HG03066 (cell line): Measurements from ENCODE around the gene NSG1.

ENCODE experiments used
- ATAC-seq: cut with Tn5 transposase; IDR thresholded peaks from one replicate; pipeline ENCODE4 v1.9.1; 2021; ENCODE audit warnings: low read depth; ENCODE audit not compliant: unreplicated experiment

Gene NSG1

GRCh38 chr4:4428966-4429875, 42.3 kb downstream of the NSG1 start:
- ATAC-seq = no peak

- ATAC-seq = no peak
Observed at GRCh38 chr4:4430492-4431195, 43.7 kb downstream of the NSG1 start.

DNA sequence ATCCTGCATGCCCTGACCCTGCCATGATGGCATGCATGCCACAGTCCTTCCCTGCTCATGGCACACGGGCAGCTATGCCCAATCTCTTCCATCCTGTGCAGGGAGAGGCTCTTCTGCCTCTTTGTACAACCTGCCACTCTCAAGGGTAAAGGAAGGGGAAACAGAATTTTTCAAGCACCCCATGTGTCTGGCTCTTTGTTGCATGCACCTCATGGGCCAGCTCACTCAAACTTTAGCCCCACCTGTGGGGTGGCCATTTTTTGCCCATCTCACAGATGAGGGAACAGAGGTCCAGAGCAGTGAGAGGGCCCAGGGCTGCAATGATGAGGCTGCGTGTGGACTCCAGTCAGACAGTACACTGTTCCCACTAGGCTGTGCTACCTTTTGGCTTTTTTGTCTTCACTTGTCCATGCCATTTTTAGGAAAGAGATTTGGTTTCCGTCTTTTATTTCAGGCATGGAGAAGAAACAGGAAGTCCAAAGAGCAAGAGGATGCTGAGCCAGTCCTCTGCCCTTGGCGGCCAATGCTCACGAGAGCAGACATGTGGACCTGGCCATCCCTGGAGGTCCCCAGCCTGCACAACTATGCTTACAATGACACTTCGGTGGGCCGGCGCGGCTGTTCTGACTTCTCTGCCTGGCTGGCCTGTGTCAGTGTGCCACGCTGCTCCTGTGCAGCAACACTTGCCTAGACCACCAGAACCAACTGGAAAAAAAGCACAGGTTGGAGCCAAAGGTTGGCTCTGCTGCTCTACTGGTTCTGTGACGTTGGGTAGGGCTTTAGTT, 45.6 kb downstream of the NSG1 start:
- ATAC-seq = no peak

GRCh38 chr4:4433941-4434340, 47.0 kb downstream of the NSG1 start:
- ATAC-seq = no peak

- ATAC-seq = no peak
Observed at GRCh38 chr4:4436244-4436823, 49.4 kb downstream of the NSG1 start.

GRCh38 chr4:4437798-4438470, 51.0 kb downstream of the NSG1 start:
- ATAC-seq = no peak

GRCh38 chr4:4438891-4439290, 52.0 kb downstream of the NSG1 start:
- no peak for ATAC-seq

DNA sequence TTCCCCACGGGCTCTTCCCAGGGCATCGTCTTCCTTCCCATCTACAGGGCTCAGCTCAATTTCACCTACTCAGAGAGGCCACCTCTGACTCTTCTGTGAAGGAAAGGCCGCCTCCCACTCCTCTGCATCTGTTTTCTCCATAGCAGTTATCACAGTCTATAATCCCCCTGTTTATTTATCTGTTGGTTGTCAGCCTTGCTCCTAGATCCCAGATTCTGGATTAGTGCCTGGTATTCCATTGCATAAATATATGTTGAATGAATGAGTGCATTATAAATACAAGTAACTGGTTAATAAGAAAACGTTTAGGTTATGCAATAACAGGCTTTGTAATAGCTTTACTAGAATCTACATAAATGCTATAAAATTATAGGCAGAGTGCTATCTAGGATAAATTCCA, 52.9 kb downstream of the NSG1 start:
- no peak for ATAC-seq

DNA sequence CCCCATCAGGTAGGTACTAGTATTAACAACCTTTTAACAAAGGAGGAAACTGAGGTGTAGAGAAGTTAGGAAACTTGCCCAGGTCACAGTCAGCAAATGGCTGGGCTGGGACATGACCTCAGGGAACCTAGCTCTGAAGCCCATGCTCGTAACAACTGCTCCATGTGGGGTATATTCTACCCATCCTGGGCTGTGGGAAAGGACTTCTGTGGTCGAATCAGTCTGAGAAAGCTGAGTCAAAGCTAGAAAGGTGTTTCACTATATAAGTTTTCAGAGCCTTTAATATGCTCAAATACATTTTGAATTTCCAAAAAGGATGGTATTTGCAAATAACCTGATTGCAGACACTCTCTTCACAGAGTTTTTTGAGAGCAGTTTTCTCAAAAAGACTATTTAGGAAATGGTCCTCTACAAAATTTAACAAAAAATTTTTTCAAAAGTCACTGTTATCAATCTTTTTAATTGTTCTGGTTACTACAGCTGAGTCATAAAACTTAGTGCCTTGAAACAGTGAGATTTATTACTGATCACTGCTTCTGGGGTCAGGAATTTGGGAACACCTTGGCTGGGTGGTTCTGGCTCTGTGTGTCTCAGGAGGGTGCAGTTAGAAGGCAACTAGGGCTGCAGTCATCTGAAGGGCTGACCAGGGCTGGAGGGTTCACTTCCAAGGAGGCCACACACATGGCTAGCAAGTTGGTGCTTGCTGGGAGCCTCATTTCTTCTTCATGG, 53.6 kb downstream of the NSG1 start:
- ATAC-seq = no peak

GRCh38 chr4:4443821-4444220, 56.9 kb downstream of the NSG1 start:
- no peak for ATAC-seq

- no peak for ATAC-seq
Observed at GRCh38 chr4:4446434-4446833, 59.5 kb downstream of the NSG1 start.

GRCh38 chr4:4455210-4455865, 68.4 kb downstream of the NSG1 start:
- no peak for ATAC-seq

DNA sequence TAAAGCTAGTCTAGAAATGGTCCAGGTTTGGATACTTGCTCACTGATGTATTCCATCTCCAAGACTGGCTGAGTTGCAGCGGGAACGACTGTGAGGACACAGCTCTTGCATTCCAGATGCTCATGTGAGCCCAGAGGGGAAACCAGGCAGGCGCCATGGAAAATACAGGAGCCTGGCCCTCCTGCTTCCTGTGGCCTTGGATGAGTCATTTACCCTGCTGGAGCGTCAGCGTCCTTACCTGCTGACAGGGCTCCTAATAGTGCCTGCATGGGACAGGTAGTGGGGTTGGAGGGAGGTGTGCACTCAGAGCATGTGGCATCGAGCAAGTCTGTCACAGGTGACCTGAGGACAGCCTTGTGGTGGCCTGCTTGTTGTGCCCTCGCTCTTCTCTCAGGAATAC, 69.4 kb downstream of the NSG1 start:
- ATAC-seq = no peak

DNA sequence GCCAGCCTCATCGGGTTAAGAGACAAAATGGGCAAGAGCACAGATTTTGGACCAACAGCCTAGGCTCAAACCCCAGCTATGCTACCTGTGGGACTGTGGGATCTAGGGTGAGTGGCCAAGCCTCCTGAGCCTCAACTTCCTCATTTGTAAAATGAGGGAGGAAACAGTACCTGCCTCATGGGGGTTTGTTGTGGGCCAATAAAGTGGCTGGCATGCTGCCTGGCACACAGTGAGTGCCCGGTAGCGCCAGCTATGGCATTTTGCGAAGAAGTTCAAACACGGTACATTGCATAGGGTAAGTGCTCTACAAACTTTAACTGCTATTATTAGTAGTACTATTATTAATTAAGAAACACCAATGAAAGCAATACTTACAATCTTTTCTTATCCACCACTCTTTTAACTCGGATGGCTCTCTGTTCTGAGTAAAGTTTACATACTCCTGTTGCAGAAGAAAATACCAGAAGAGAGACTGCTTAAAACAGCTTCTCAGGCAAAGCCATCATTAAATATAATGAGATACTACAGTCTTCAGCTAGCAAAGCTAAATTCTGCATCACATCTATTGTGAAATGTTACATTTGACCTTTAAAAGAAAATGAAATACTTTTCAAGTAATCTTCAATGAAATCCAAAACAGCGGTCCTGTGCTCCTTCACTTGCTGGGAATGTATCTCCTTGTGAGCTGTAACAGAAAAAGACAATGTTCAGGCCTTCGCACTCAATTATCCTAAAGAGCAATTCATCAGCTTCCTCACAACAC, 70.1 kb downstream of the NSG1 start:
- no peak for ATAC-seq

DNA sequence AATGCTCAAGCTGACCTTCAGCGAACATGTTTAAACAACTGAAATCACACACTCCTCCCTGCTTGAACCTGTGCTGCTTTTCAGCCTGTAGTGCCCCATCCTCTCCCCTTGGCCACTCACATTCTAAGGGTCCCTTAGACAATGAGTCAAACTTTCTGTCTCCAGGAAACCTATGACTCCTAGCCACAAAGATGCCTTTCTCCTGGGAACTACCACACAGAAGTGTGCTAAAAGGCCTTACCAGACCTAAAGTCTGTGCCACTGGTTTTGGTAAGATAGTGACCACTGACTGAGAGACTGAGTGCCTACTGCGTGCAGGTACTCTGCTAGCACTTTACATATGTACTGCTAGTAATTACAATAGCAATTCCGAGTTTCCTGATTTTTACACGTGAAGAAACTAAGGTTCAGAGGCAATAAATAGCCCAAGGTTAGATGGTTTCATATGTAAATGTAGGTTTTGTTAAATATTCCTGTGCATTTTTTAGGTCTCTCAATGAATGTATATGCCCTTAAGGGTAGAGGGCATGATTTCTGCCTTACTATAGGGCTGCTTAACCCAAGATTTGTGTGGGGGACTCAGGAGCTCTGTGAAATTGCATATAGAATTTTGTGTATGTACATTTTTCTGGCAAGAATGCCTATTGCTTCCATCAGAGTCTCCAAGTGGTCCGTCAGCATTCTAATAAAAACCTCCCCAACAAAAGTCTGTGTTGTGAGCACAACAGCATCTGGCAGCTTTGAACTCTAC, 71.1 kb downstream of the NSG1 start:
- no peak for ATAC-seq

DNA sequence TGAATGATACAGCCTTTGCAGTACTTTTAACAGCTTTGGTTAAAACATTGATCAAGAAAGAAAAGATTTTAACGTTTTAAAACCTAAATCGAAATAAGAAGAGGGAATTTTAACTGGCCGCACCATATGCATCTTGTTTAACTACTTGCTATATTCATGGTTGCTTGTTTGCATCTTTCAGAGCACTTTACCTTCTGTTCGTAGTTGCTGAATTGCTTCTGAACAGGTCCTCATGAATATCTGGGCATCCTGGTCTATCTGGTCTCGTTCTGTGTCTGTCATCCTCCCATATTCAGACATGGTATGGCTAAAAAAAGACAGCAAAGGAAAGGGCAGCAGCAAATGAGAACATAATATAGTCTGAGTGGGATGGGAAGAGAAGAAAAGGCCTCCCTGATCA, 72.3 kb downstream of the NSG1 start:
- ATAC-seq = no peak

DNA sequence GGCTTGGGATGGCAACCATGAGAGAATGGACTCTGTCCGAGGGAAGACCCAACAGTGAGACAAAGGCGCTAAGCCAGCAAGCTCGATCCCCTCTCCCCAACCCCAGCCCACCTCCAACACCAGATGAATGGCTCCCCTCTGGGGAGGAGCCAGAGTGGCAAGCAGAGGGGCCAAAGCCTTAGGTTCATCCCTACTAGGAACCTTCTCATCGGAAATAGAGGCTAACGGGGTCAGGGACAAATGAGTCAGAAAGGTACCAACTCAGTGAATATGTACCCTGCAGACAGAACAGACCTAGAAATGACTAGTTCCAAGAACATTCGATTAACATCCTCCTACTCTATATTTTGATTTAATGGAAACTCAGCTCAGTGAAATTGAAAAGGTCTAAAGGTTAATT, 73.9 kb downstream of the NSG1 start:
- no peak for ATAC-seq

GRCh38 chr4:4461178-4461577, 74.3 kb downstream of the NSG1 start:
- ATAC-seq = no peak
